Measurements from ENCODE around the gene PSMC5.
A peak's percentile ranks its signal among the peaks of the same experiment; 100 is the strongest.

PSMC5 gene

GRCh38 chr17:63840591-63841349 is 13.5 kb downstream of the PSMC5 start:
- H3K9ac ChIP-seq (ENCODE audit: low read length), result peak overlapping the region; percentile 89
- H4K20me1 ChIP-seq (ENCODE audit: insufficient read depth, low read length), result no peaks in the 10 kb centered on the region
- H3K9me2 ChIP-seq (ENCODE audit: low read depth, low read length), result no peaks in the 10 kb centered on the region
- 0 out of 2 replicates have a peak, but pooled peaks cover 6% of the 10 kb centered on the region for H3F3A ChIP-seq (ENCODE audit: insufficient read depth, low read length)
- no peak overlapping the region for H2AFZ ChIP-seq (ENCODE audit: low read length)
- peaks cover 22% of the 10 kb centered on the region for H3K36me3 ChIP-seq (ENCODE audit: insufficient read depth, low read length)
- H3K27me3 ChIP-seq (ENCODE audit: insufficient read depth, low read length), result no peaks in the 10 kb centered on the region
- no peaks in the 10 kb centered on the region for H3K9me3 ChIP-seq (ENCODE audit: low read length)
- H3K4me2 ChIP-seq (ENCODE audit: low read length), result peak overlapping the region; percentile 83
- H3K79me2 ChIP-seq (ENCODE audit: insufficient read depth, low read length), result peaks cover 36% of the 10 kb centered on the region
- H3K4me1 ChIP-seq (ENCODE audit: insufficient read depth, low read length, severe bottlenecking), result peaks cover 49% of the 10 kb centered on the region
- peak overlapping the region; percentile 44 for H3K27ac ChIP-seq (ENCODE audit: low read depth, low read length, poor library complexity, severe bottlenecking)
- peak overlapping the region; percentile 95 for H3K4me3 ChIP-seq (ENCODE audit: low read depth, low read length, poor library complexity, severe bottlenecking)
- TF ChIP-seq CTCF (IDR thresholded peaks at IDR 0.05; ENCODE audit: low read length) (no peak), EZH2 (IDR thresholded peaks at IDR 0.05; ENCODE audit: borderline replicate concordance, low read length) (no peak)

GRCh38 chr17:63841350-63842172 is 14.3 kb downstream of the PSMC5 start:
- peak overlapping the region; percentile 44 for H3K27ac ChIP-seq (ENCODE audit: low read depth, low read length, poor library complexity, severe bottlenecking)
- TF ChIP-seq CTCF (IDR thresholded peaks at IDR 0.05; ENCODE audit: low read length) (no peak), EZH2 (IDR thresholded peaks at IDR 0.05; ENCODE audit: borderline replicate concordance, low read length) (no peak)
- 0 out of 2 replicates have a peak, but pooled peaks cover 6% of the 10 kb centered on the region for H3F3A ChIP-seq (ENCODE audit: insufficient read depth, low read length)
- no peaks in the 10 kb centered on the region for H4K20me1 ChIP-seq (ENCODE audit: insufficient read depth, low read length)
- no peaks in the 10 kb centered on the region for H3K9me2 ChIP-seq (ENCODE audit: low read depth, low read length)
- H3K4me3 ChIP-seq (ENCODE audit: low read depth, low read length, poor library complexity, severe bottlenecking), result peak overlapping the region; percentile 95
- peaks cover 36% of the 10 kb centered on the region for H3K79me2 ChIP-seq (ENCODE audit: insufficient read depth, low read length)
- peaks cover 49% of the 10 kb centered on the region for H3K4me1 ChIP-seq (ENCODE audit: insufficient read depth, low read length, severe bottlenecking)
- peaks cover 14% of the 10 kb centered on the region; the same call in 1 of the 2 replicates for H3K36me3 ChIP-seq (ENCODE audit: insufficient read depth, low read length)
- no peaks in the 10 kb centered on the region for H3K27me3 ChIP-seq (ENCODE audit: insufficient read depth, low read length)
- no peaks in the 10 kb centered on the region for H3K9me3 ChIP-seq (ENCODE audit: low read length)
- H2AFZ ChIP-seq (ENCODE audit: low read length), result no peak overlapping the region
- peak overlapping the region; percentile 89 for H3K9ac ChIP-seq (ENCODE audit: low read length)
- peak overlapping the region; percentile 83 for H3K4me2 ChIP-seq (ENCODE audit: low read length)

- Histone ChIP-seq H3K9me3 (ENCODE audit: low read length) (no peaks in the 10 kb centered on the region), H3K27ac (ENCODE audit: low read depth, low read length, poor library complexity, severe bottlenecking) (peak overlapping the region; percentile 44)
These were observed 14.9 kb downstream of the PSMC5 start for GRCh38 chr17:63842173-63842539.

More at GRCh38 chr17:63842173-63842539, 14.9 kb downstream of the PSMC5 start:
- Histone ChIP-seq H3K36me3 (ENCODE audit: insufficient read depth, low read length) (peaks cover 8% of the 10 kb centered on the region; the same call in 1 of the 2 replicates), H3K4me1 (ENCODE audit: insufficient read depth, low read length, severe bottlenecking) (peaks cover 49% of the 10 kb centered on the region), H3K79me2 (ENCODE audit: insufficient read depth, low read length) (peaks cover 36% of the 10 kb centered on the region), H2AFZ (ENCODE audit: low read length) (no peak overlapping the region), H3F3A (ENCODE audit: insufficient read depth, low read length) (0 out of 2 replicates have a peak, but pooled peaks cover 6% of the 10 kb centered on the region), H3K27me3 (ENCODE audit: insufficient read depth, low read length) (no peaks in the 10 kb centered on the region), H3K9ac (ENCODE audit: low read length) (peak overlapping the region; percentile 89), H3K4me2 (ENCODE audit: low read length) (peak overlapping the region; percentile 83), H3K4me3 (ENCODE audit: low read depth, low read length, poor library complexity, severe bottlenecking) (peak overlapping the region; percentile 95), H3K9me2 (ENCODE audit: low read depth, low read length) (no peaks in the 10 kb centered on the region), H4K20me1 (ENCODE audit: insufficient read depth, low read length) (no peaks in the 10 kb centered on the region)
- TF ChIP-seq CTCF (IDR thresholded peaks at IDR 0.05; ENCODE audit: low read length) (no peak), EZH2 (IDR thresholded peaks at IDR 0.05; ENCODE audit: borderline replicate concordance, low read length) (no peak)

All from OCI-LY1 (cell line).